HT-29 (cell line): ENCODE measurements around the gene KCNK5. TPM values are rescaled to one million over a fixed set of nuclear protein-coding genes. Genes with fewer than 3 reads are reported as not detected.

Experiments used
- DNase-seq: peaks from one replicate; pipeline ENCODE4 v3.0.0-alpha.2; 2015; ENCODE audit warnings: low spot score
- total RNA-seq: library from RNA; depleted of rRNA; stranded (reverse); fragments of >200 nt; shearing (Covaris generic); gene quantifications from 2 replicates; pipeline ENCODE4 v1.2.3, GENCODE V29; 2014

The KCNK5 gene
- total RNA-seq, 1 experiment from 2014 or later, result 35.3 TPM

GRCh38 chr6:39217177-39217864, 12.0 kb downstream of the KCNK5 start:
- DNase-seq, result peak; percentile 47

- DNase-seq, result no peak
Observed at GRCh38 chr6:39215640-39216158, 13.6 kb downstream of the KCNK5 start.

- DNase-seq, result no peak
Observed at GRCh38 chr6:39214846-39215639, 14.2 kb downstream of the KCNK5 start.

- no peak for DNase-seq
Observed at GRCh38 chr6:39214120-39214813, 15.0 kb downstream of the KCNK5 start.

GRCh38 chr6:39213195-39213920, 15.9 kb downstream of the KCNK5 start:
- no peak for DNase-seq

GRCh38 chr6:39211183-39211582, 18.1 kb downstream of the KCNK5 start:
- no peak for DNase-seq

GRCh38 chr6:39210450-39210849, 18.8 kb downstream of the KCNK5 start:
- DNase-seq, result no peak

GRCh38 chr6:39209911-39210310, 19.4 kb downstream of the KCNK5 start:
- DNase-seq, result no peak

GRCh38 chr6:39209360-39209811, 19.9 kb downstream of the KCNK5 start:
- DNase-seq, result no peak

GRCh38 chr6:39208223-39208739, 21.0 kb downstream of the KCNK5 start:
- no peak for DNase-seq

GRCh38 chr6:39207416-39208222, 21.7 kb downstream of the KCNK5 start:
- DNase-seq, result peak; percentile 45

- no peak for DNase-seq
Observed at GRCh38 chr6:39206250-39206721, 23.0 kb downstream of the KCNK5 start.

GRCh38 chr6:39204646-39205244, 24.5 kb downstream of the KCNK5 start:
- DNase-seq, result no peak

- DNase-seq, result no peak
Observed at GRCh38 chr6:39204160-39204495, 25.1 kb downstream of the KCNK5 start.

GRCh38 chr6:39203436-39204159, 25.7 kb downstream of the KCNK5 start:
- peak; percentile 90 for DNase-seq

GRCh38 chr6:39202166-39202565, 27.1 kb downstream of the KCNK5 start:
- DNase-seq, result no peak

- peak; percentile 71 for DNase-seq
Observed at GRCh38 chr6:39200498-39201020, 28.7 kb downstream of the KCNK5 start.

GRCh38 chr6:39199976-39200375, 29.3 kb downstream of the KCNK5 start:
- DNase-seq, result no peak
